GM06990 (cell line): ENCODE data around the gene ITIH1.

Source experiments
- DNase-seq: peaks from one replicate; pipeline ENCODE4 v3.0.0-alpha.2; 2011; ENCODE audit not compliant: insufficient read length; ENCODE audit errors: extremely low read depth
- H3K27me3 ChIP-seq: replicated peaks from 2 replicates; pipeline ENCODE4 v1.6.0; 2011; ENCODE audit warnings: low read length; ENCODE audit not compliant: control insufficient read depth, insufficient read depth
- H3K36me3 ChIP-seq: 2 replicates; pipeline ENCODE4 v1.5.1; 2011; ENCODE audit warnings: low read length; ENCODE audit not compliant: control insufficient read depth, insufficient read depth
- H3K4me3 ChIP-seq: replicated peaks from 2 replicates; pipeline ENCODE4 v1.5.1; 2011; ENCODE audit warnings: low read depth, mild to moderate bottlenecking, control low read depth, low read length
- CTCF ChIP-seq: IDR thresholded peaks from 2 replicates; pipeline ENCODE4 v1.5.1; 2011; ENCODE audit warnings: low read length, control low read depth, mild to moderate bottlenecking, inconsistent platforms; ENCODE audit not compliant: insufficient read depth, poor library complexity, severe bottlenecking

ITIH1 gene

GRCh38 chr3:52783211-52783555 lies 5.8 kb downstream of the ITIH1 start:
- Histone ChIP-seq H3K27me3 (no peaks in the 10 kb centered on the region), H3K4me3 (no peak overlapping the region), H3K36me3 (no peaks in the 10 kb centered on the region)
- no peak for TF ChIP-seq CTCF
- DNase-seq = no peak

GRCh38 chr3:52784021-52784621 lies 6.7 kb downstream of the ITIH1 start:
- Histone ChIP-seq H3K36me3 (no peaks in the 10 kb centered on the region), H3K27me3 (no peaks in the 10 kb centered on the region), H3K4me3 (no peak overlapping the region)
- no peak for TF ChIP-seq CTCF
- DNase-seq = no peak

GRCh38 chr3:52784931-52785590 lies 7.7 kb downstream of the ITIH1 start:
- no peak for TF ChIP-seq CTCF
- no peak for DNase-seq
- H3K36me3 ChIP-seq = no peaks in the 10 kb centered on the region
- no peaks in the 10 kb centered on the region for H3K27me3 ChIP-seq
- no peak overlapping the region for H3K4me3 ChIP-seq

GRCh38 chr3:52786330-52787215 lies 9.2 kb downstream of the ITIH1 start:
- H3K4me3 ChIP-seq = no peak overlapping the region
- no peak for DNase-seq
- H3K27me3 ChIP-seq = no peaks in the 10 kb centered on the region
- no peaks in the 10 kb centered on the region for H3K36me3 ChIP-seq
- no peak for TF ChIP-seq CTCF

GRCh38 chr3:52787246-52787645 lies 9.8 kb downstream of the ITIH1 start:
- Histone ChIP-seq H3K27me3 (no peaks in the 10 kb centered on the region; the same call in 1 of the 2 replicates), H3K36me3 (no peaks in the 10 kb centered on the region), H3K4me3 (no peak overlapping the region)
- no peak for DNase-seq
- no peak for TF ChIP-seq CTCF
